Stimulated activated CD4-positive, alpha-beta T cell treated with anti-CD3 and anti-CD28 coated beads, Interleukin-15, amount 100 ng/mL, for 48 hours (primary cell): ENCODE measurements around the gene DYNC2LI1.

Experiments
- DNase-seq, 2 donors: peaks; one replicate each; pipeline ENCODE4 v3.0.0-alpha.2; 2020; ENCODE audit warnings: low read depth in 2 of 2

The DYNC2LI1 gene

GRCh38 chr2:43814711-43815110, 40.9 kb downstream of the DYNC2LI1 start:
- DNase-seq = no peak

- DNase-seq = peak; percentile 16 to 20
Measured at GRCh38 chr2:43818761-43819160, 44.9 kb downstream of the DYNC2LI1 start.

GRCh38 chr2:43819491-43820163, 45.8 kb downstream of the DYNC2LI1 start:
- no peak for DNase-seq

GRCh38 chr2:43822839-43823238, 49.0 kb downstream of the DYNC2LI1 start:
- no peak for DNase-seq

- DNase-seq = no peak
Measured at GRCh38 chr2:43823751-43824150, 49.9 kb downstream of the DYNC2LI1 start.

GRCh38 chr2:43824512-43824911, 50.7 kb downstream of the DYNC2LI1 start:
- no peak for DNase-seq

- no peak for DNase-seq
Measured at GRCh38 chr2:43824951-43825493, 51.2 kb downstream of the DYNC2LI1 start.

- no peak for DNase-seq
Measured at GRCh38 chr2:43825841-43826240, 52.0 kb downstream of the DYNC2LI1 start.

- DNase-seq = no peak
Measured at GRCh38 chr2:43826305-43827250, 52.7 kb downstream of the DYNC2LI1 start.

GRCh38 chr2:43831543-43832294, 57.9 kb downstream of the DYNC2LI1 start:
- no peak for DNase-seq

- no peak for DNase-seq
Measured at GRCh38 chr2:43832457-43832856, 58.6 kb downstream of the DYNC2LI1 start.

GRCh38 chr2:43837033-43837432, 63.2 kb downstream of the DYNC2LI1 start:
- no peak for DNase-seq

GRCh38 chr2:43837831-43838559, 64.2 kb downstream of the DYNC2LI1 start:
- DNase-seq = no peak

- DNase-seq = no peak
Measured at GRCh38 chr2:43838560-43839267, 64.9 kb downstream of the DYNC2LI1 start, which contains the start of the genes ABCG5 and ABCG8. Gene ABCG5 (minus strand): TSS chr2:43838839. CDS start chr2:43838679, 160 bp downstream. Gene ABCG8 (plus strand): TSS chr2:43838971. CDS start chr2:43839054, 83 bp downstream.

- no peak for DNase-seq
Measured at GRCh38 chr2:43839776-43840564, 66.1 kb downstream of the DYNC2LI1 start.

GRCh38 chr2:43840965-43841364, 67.1 kb downstream of the DYNC2LI1 start:
- DNase-seq = no peak

GRCh38 chr2:43841949-43842865, 68.4 kb downstream of the DYNC2LI1 start:
- DNase-seq = no peak

GRCh38 chr2:43842866-43843226, 69.0 kb downstream of the DYNC2LI1 start:
- no peak for DNase-seq

GRCh38 chr2:43845181-43845580, 71.3 kb downstream of the DYNC2LI1 start:
- DNase-seq = no peak
